GM12878 (cell line): ENCODE measurements around the gene DDX5.

ENCODE experiments used
- BHLHE40 ChIP-seq, 2 experiments: fragments of 450-650 bp in 1 of 2; IDR thresholded peaks; 2 replicates each; pipeline ENCODE4 v1.6.1; 2011 to 2017; ENCODE audit warnings: low read depth in 2 of 2, borderline replicate concordance in 1 of 2, improper control_type of control experiment in 1 of 2, low read length in 1 of 2, mild to moderate bottlenecking in 1 of 2
- CHD1 ChIP-seq: IDR thresholded peaks from 2 replicates; pipeline ENCODE4 v1.6.1; 2012; ENCODE audit warnings: low read depth, low read length, improper control_type of control experiment
- CREB1 ChIP-seq: IDR thresholded peaks from 2 replicates; pipeline ENCODE4 v1.6.1; 2012; ENCODE audit warnings: low read depth, mild to moderate bottlenecking, inconsistent platforms
- CTCF ChIP-seq, 3 experiments: IDR thresholded peaks in 2 of 3; conservative IDR thresholded peaks in 1 of 3; 2 replicates each; pipeline ENCODE4 v1.5.1; 2011; ENCODE audit warnings: low read depth in 3 of 3, low read length in 3 of 3, mild to moderate bottlenecking in 3 of 3, control low read depth in 2 of 3, moderate library complexity in 2 of 3, inconsistent platforms in 1 of 3, mixed read lengths in 1 of 3; ENCODE audit not compliant: control insufficient read depth in 2 of 3, insufficient read depth in 1 of 3; ENCODE audit errors: extremely low read depth in 1 of 3
- E2F4 ChIP-seq: IDR thresholded peaks from 2 replicates; pipeline ENCODE4 v1.6.1; 2012; ENCODE audit warnings: low read depth, low read length, improper control_type of control experiment
- HDAC6 ChIP-seq: fragments of 200-600 bp; sonication (generic); IDR thresholded peaks from one replicate; pipeline ENCODE4 v1.8.0; 2017; ENCODE audit warnings: antibody characterized with exemption; ENCODE audit not compliant: unreplicated experiment
- JUNB ChIP-seq: IDR thresholded peaks from 2 replicates; pipeline ENCODE4 v1.6.1; 2016; ENCODE audit warnings: antibody characterized with exemption, mild to moderate bottlenecking
- JUND ChIP-seq: IDR thresholded peaks from 2 replicates; pipeline ENCODE4 v1.6.1; 2012; ENCODE audit warnings: low read depth, mild to moderate bottlenecking, low read length, improper control_type of control experiment, moderate library complexity
- KDM1A ChIP-seq: fragments of 200-600 bp; sonication (generic); IDR thresholded peaks from 2 replicates; pipeline ENCODE4 v1.6.1; 2016; ENCODE audit warnings: borderline replicate concordance
- MEF2A ChIP-seq: IDR thresholded peaks from 2 replicates; pipeline ENCODE4 v1.6.1; 2011; ENCODE audit warnings: low read depth, mild to moderate bottlenecking, low read length, moderate library complexity; ENCODE audit not compliant: insufficient read depth
- RCOR1 ChIP-seq: conservative IDR thresholded peaks from 2 replicates; pipeline ENCODE4 v1.6.1; 2012; ENCODE audit warnings: low read depth, low read length, improper control_type of control experiment
- SMC3 ChIP-seq: IDR thresholded peaks from 2 replicates; pipeline ENCODE4 v1.6.1; 2011; ENCODE audit warnings: low read length, improper control_type of control experiment, borderline replicate concordance

GRCh38 chr17:64554028-64554637 lies 48.0 kb upstream of the DDX5 start:
- no peak for TF ChIP-seq SMC3
- no peak for TF ChIP-seq RCOR1
- no peak for TF ChIP-seq CTCF (IDR thresholded peaks at IDR 0.05 in 2 of 3, conservative IDR thresholded peaks at IDR 0.05 in 1 of 3; ENCODE audit: control insufficient read depth in 2 of 3, extremely low read depth in 1 of 3, insufficient read depth in 1 of 3, low read depth in 3 of 3, low read length in 3 of 3)
- no peak for TF ChIP-seq CREB1
- no peak for TF ChIP-seq CHD1
- TF ChIP-seq JUND = no peak
- no peak for TF ChIP-seq BHLHE40 (IDR thresholded peaks at IDR 0.05; ENCODE audit: borderline replicate concordance in 1 of 2, low read depth in 2 of 2, low read length in 1 of 2)
- no peak for TF ChIP-seq KDM1A
- TF ChIP-seq E2F4 = no peak
- no peak for TF ChIP-seq MEF2A
- no peak for TF ChIP-seq JUNB
- TF ChIP-seq HDAC6 = no peak
